Activated CD8-positive, alpha-beta memory T cell treated with anti-CD3 and anti-CD28 coated beads for 48 hours (primary cell): ENCODE measurements around the gene SH3TC1.

Source experiments
- DNase-seq, 3 experiments: peaks; one replicate each; pipeline ENCODE4 v3.0.0-alpha.2; 2020; ENCODE audit warnings: low read depth in 2 of 3, low spot score in 2 of 3

SH3TC1 gene

GRCh38 chr4:8198906-8199593 lies at the start of gene SH3TC1:
Gene SH3TC1 (plus strand): TSS chr4:8199290. CDS start chr4:8205195, 5,905 bp downstream.
- DNase-seq, result peak; percentile 30 to 47 (median 40)

- DNase-seq, result no peak
These were observed 49.4 kb upstream of the SH3TC1 start for GRCh38 chr4:8149664-8150063.

- no peak for DNase-seq
These were observed 48.7 kb upstream of the SH3TC1 start for GRCh38 chr4:8150152-8151090.

GRCh38 chr4:8151165-8151650 lies 47.9 kb upstream of the SH3TC1 start:
- no peak for DNase-seq

GRCh38 chr4:8152090-8152864 lies 46.8 kb upstream of the SH3TC1 start:
- DNase-seq, result no peak

- DNase-seq, result no peak
These were observed 46.2 kb upstream of the SH3TC1 start for GRCh38 chr4:8152865-8153257.

- DNase-seq, result no peak
These were observed 45.6 kb upstream of the SH3TC1 start for GRCh38 chr4:8153441-8153840.

- no peak for DNase-seq
These were observed 44.0 kb upstream of the SH3TC1 start for GRCh38 chr4:8155048-8155447.

- no peak for DNase-seq
These were observed 43.2 kb upstream of the SH3TC1 start for GRCh38 chr4:8155660-8156421.

- DNase-seq, result no peak
These were observed 42.5 kb upstream of the SH3TC1 start for GRCh38 chr4:8156617-8157016.

- no peak for DNase-seq
These were observed 41.6 kb upstream of the SH3TC1 start for GRCh38 chr4:8157496-8157895.

- DNase-seq, result no peak
These were observed 41.0 kb upstream of the SH3TC1 start for GRCh38 chr4:8157944-8158709.

- DNase-seq, result peak; percentile 97 to 99 (median 97)
These were observed 40.2 kb upstream of the SH3TC1 start, which contains the start of gene ABLIM2 for GRCh38 chr4:8158710-8159536. Gene ABLIM2 (minus strand): TSS chr4:8158813. CDS start chr4:8158689, 124 bp downstream.

- no peak for DNase-seq
These were observed 39.4 kb upstream of the SH3TC1 start for GRCh38 chr4:8159537-8160232.

GRCh38 chr4:8160233-8160560 lies 38.9 kb upstream of the SH3TC1 start:
- DNase-seq, result no peak

GRCh38 chr4:8160572-8160971 lies 38.5 kb upstream of the SH3TC1 start:
- no peak for DNase-seq

GRCh38 chr4:8162625-8163024 lies 36.5 kb upstream of the SH3TC1 start:
- DNase-seq, result no peak

GRCh38 chr4:8163026-8163425 lies 36.1 kb upstream of the SH3TC1 start:
- DNase-seq, result no peak
